ENCODE data around the gene RHOBTB1. TPM values are rescaled to one million over a fixed set of nuclear protein-coding genes. Genes with fewer than 3 reads are reported as not detected.
"Not testable (repeated sequence)": the region's sequence is repeated elsewhere in the genome, so short reads cannot be mapped to it uniquely, and the experiment has no call there.

RHOBTB1 gene
- total RNA-seq, 2 experiments from 2014 or later = not detected

- no peaks in the 10 kb centered on the region for H3K36me3 Mint-ChIP-seq (ENCODE audit: low read depth)
- intact Hi-C loops (cut with DNase I, micrococcal nuclease) = no loop called here
These were observed 98.9 kb downstream of the RHOBTB1 start for GRCh38 chr10:60845038-60845437.

GRCh38 chr10:60842694-60843093, 101.3 kb downstream of the RHOBTB1 start:
- Histone ChIP-seq H3K4me3 (ENCODE audit: low read length) (no peak overlapping the region), H3K4me1 (ENCODE audit: insufficient read depth, low read length) (no peaks in the 10 kb centered on the region), H3K36me3 (ENCODE audit: insufficient read depth, low read length) (no peaks in the 10 kb centered on the region), H3K27me3 (ENCODE audit: control insufficient read depth in 1 of 2, insufficient read depth in 2 of 2, low read length in 2 of 2) (no peaks in the 10 kb centered on the region), H3K9me3 (ENCODE audit: control insufficient read depth in 1 of 2, insufficient read depth in 1 of 2, low read length in 2 of 2) (no peaks in the 10 kb centered on the region), H3K27ac (ENCODE audit: low read depth in 1 of 2, low read length in 2 of 2) (no peak overlapping the region)
- H3K9me3 Mint-ChIP-seq = peaks cover 3% of the 10 kb centered on the region
- POLR2A ChIA-PET = no interaction called here
- H3K27ac Mint-ChIP-seq = no peak overlapping the region
- H3K4me3 Mint-ChIP-seq = no peak overlapping the region
- ATAC-seq (ENCODE audit: poor library complexity) (no peak), DNase-seq (no peak)
- CTCF ChIA-PET = interaction anchor here (1.6 kb wide), 1 partner anchor 26 kb away, joined by 3 read pairs; no protein-coding TSS in a partner anchor
- no peaks in the 10 kb centered on the region for H3K4me1 Mint-ChIP-seq (ENCODE audit: low read depth)
- H3K36me3 Mint-ChIP-seq (ENCODE audit: low read depth) = no peaks in the 10 kb centered on the region
- TF ChIP-seq CTCF (IDR thresholded peaks at IDR 0.05) = no peak
- intact Hi-C loops (cut with DNase I, micrococcal nuclease) = no loop called here
- H3K27me3 Mint-ChIP-seq = peaks cover 3% of the 10 kb centered on the region

More at GRCh38 chr10:60845038-60845437, 98.9 kb downstream of the RHOBTB1 start:
- ATAC-seq (ENCODE audit: poor library complexity) = no peak
- Mint-ChIP-seq H3K4me3 (no peak overlapping the region), H3K9me3 (peaks cover 3% of the 10 kb centered on the region), H3K27ac (no peak overlapping the region), H3K4me1 (ENCODE audit: low read depth) (no peaks in the 10 kb centered on the region), H3K27me3 (no peaks in the 10 kb centered on the region)
- POLR2A ChIA-PET = no interaction called here
- CTCF ChIA-PET = no interaction called here
- H3K4me1 ChIP-seq (ENCODE audit: insufficient read depth, low read length) = no peaks in the 10 kb centered on the region
- no peak for DNase-seq
- no peak for TF ChIP-seq CTCF (IDR thresholded peaks at IDR 0.05)
- no peaks in the 10 kb centered on the region for H3K27me3 ChIP-seq (ENCODE audit: control insufficient read depth in 1 of 2, insufficient read depth in 2 of 2, low read length in 2 of 2)
- no peaks in the 10 kb centered on the region for H3K36me3 ChIP-seq (ENCODE audit: insufficient read depth, low read length)
- H3K27ac ChIP-seq (ENCODE audit: low read depth in 1 of 2, low read length in 2 of 2) = no peak overlapping the region
- no peak overlapping the region for H3K4me3 ChIP-seq (ENCODE audit: low read length)
- no peaks in the 10 kb centered on the region for H3K9me3 ChIP-seq (ENCODE audit: control insufficient read depth in 1 of 2, insufficient read depth in 1 of 2, low read length in 2 of 2)

GRCh38 chr10:60841227-60841626, 102.8 kb downstream of the RHOBTB1 start:
- H3K27ac Mint-ChIP-seq; H3K36me3 Mint-ChIP-seq (ENCODE audit: low read depth); H3K27me3 Mint-ChIP-seq; H3K4me3 Mint-ChIP-seq; H3K4me1 Mint-ChIP-seq (ENCODE audit: low read depth); H3K9me3 ChIP-seq (ENCODE audit: control insufficient read depth in 1 of 2, insufficient read depth in 1 of 2, low read length in 2 of 2); H3K36me3 ChIP-seq (ENCODE audit: insufficient read depth, low read length); POLR2A ChIA-PET; intact Hi-C loops (cut with DNase I, micrococcal nuclease); ATAC-seq (ENCODE audit: poor library complexity); DNase-seq; H3K27me3 ChIP-seq (ENCODE audit: control insufficient read depth in 1 of 2, insufficient read depth in 2 of 2, low read length in 2 of 2); H3K9me3 Mint-ChIP-seq; H3K27ac ChIP-seq (ENCODE audit: low read depth in 1 of 2, low read length in 2 of 2); H3K4me1 ChIP-seq (ENCODE audit: insufficient read depth, low read length); H3K4me3 ChIP-seq (ENCODE audit: low read length): not testable (repeated sequence)
- CTCF ChIA-PET = interaction anchor here (1.6 kb wide), 1 partner anchor 25 kb away, joined by 3 read pairs; no protein-coding TSS in a partner anchor

- no peak for DNase-seq
- Histone ChIP-seq H3K36me3 (ENCODE audit: insufficient read depth, low read length) (no peaks in the 10 kb centered on the region), H3K9me3 (ENCODE audit: control insufficient read depth in 1 of 2, insufficient read depth in 1 of 2, low read length in 2 of 2) (no peaks in the 10 kb centered on the region), H3K4me1 (ENCODE audit: insufficient read depth, low read length) (no peaks in the 10 kb centered on the region), H3K27ac (ENCODE audit: low read depth in 1 of 2, low read length in 2 of 2) (no peak overlapping the region), H3K4me3 (ENCODE audit: low read length) (no peak overlapping the region), H3K27me3 (ENCODE audit: control insufficient read depth in 1 of 2, insufficient read depth in 2 of 2, low read length in 2 of 2) (peaks cover 0 to 5% of the 10 kb centered on the region in 2 experiments)
- H3K27ac Mint-ChIP-seq = no peak overlapping the region
- no peaks in the 10 kb centered on the region for H3K36me3 Mint-ChIP-seq (ENCODE audit: low read depth)
- intact Hi-C loops (cut with DNase I, micrococcal nuclease) = no loop called here
- ATAC-seq (ENCODE audit: poor library complexity) = no peak
- no peaks in the 10 kb centered on the region for H3K4me1 Mint-ChIP-seq (ENCODE audit: low read depth)
- no peaks in the 10 kb centered on the region for H3K9me3 Mint-ChIP-seq
- no peak for TF ChIP-seq CTCF (IDR thresholded peaks at IDR 0.05)
- ChIA-PET POLR2A (no interaction called here), CTCF (no interaction called here)
- H3K27me3 Mint-ChIP-seq = peaks cover 3% of the 10 kb centered on the region
- no peak overlapping the region for H3K4me3 Mint-ChIP-seq
These were observed 108.9 kb downstream of the RHOBTB1 start for GRCh38 chr10:60835049-60835448.

Data from CD4-positive, alpha-beta T cell (primary cell).